Stimulated activated CD4-positive, alpha-beta T cell treated with anti-CD3 and anti-CD28 coated beads, Interleukin-12 subunit alpha, Interleukin-12 subunit beta, amount 100 ng/mL, for 4 hours (primary cell): ENCODE data around the gene BOK.

Experiments
- DNase-seq: peaks from one replicate; pipeline ENCODE4 v3.0.0-alpha.2; 2020

The BOK gene

GRCh38 chr2:241606186-241606585 is 47.6 kb downstream of the BOK start:
- DNase-seq, result no peak

DNA sequence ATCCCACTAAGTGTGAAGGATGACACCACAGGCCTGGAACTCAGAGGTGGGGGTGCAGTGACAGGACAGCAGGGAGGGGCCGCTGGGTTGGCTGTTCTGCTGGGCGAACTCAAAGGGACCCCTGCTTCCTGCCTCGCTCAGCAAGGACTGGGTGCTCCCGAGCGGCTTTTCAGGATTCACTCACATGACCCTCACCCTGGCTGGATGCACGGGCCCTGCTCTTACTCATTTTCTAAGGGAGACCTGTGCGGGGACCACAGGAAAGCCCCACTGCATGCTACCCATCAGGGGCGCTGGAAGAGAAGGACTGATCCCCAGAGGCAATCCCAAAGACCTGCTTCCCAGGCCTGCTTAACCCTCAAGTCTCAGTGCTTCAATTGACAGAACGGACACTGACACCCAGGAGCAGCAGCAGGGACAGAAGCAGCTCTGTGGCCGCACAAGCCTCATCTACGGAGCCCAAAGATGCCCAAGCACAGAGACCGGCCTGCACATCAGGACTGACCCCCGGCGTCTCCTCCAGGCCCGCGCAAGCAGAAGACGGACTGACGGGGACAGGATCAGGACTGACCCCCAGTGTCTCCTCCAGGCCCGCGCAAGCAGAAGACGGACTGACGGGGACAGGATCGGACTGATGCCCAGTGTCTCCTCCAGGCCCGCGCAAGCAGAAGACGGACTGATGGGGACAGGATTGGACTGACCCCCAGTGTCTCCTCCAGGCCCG is 48.8 kb downstream of the BOK start:
- DNase-seq, result no peak

GRCh38 chr2:241608881-241609280 is 50.3 kb downstream of the BOK start:
- no peak for DNase-seq

DNA sequence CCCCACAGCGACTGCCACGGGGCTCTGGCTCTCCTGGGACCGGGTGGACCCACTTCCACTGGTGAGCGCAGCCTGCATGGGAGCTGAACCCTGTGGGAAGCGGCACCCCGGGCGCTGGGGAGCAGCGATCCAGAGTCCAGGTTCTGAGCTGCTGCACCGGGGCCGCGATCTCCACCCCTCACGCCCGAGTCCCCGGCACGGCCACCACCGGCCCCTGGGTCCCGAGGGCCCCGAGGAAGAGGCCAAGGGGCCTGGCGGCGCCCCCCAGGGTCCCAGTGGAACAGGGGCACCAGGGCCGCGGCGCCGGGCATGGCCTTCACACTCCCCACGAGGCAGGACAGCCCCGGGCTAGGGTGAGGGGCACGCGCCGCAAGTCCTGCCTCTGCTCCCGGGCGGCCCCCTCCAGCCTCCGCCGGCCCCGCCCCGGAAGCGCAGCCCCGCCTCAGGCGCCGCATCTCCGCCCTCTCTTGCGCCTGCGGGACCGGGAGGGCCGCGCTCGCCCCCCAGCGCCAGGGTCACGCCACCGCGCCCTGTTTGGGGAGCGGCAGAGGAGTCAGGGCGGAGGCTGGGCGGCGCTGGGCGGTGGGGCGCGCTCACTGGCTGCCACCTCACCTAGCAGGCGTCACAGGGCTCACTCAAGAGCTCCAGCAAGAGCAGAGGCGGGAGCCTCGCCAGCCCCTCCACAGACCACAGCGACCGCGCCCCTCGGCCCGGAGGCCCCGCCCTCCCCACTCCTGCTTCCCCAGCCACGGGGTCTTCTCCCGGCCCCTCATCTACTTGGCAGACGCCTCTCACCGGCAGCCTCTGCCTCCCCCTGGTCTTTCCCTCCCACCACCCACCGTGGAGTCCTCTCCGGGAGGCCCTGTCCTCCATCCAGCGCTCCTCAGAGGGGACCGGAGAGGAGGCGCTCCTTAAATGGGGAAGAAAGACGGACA is 51.6 kb downstream of the BOK start:
- DNase-seq, result peak; percentile 87

DNA sequence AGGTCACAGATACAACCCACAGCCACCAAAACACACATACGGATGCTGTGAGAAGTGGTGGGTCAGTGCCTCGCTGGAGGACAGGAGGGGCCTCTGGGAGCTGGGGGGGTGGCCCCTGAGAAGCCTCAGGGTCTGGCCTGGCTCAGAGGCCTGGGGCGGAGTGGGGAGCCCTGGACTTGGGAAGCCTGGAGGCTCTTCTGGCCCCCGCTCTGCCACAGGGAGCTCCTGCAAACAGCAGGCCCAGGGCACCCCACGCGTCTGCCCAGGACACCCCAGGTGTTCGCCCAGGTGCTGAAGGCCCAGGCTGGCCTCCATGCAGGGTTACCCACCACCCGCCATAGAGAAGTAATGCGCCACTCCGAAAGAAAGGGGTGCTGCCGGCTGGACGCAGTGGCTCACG is 52.5 kb downstream of the BOK start:
- DNase-seq, result no peak

GRCh38 chr2:241612156-241613016 is 53.8 kb downstream of the BOK start:
- DNase-seq, result no peak

- DNase-seq, result no peak
Measured at GRCh38 chr2:241613017-241613780, 54.7 kb downstream of the BOK start.

- no peak for DNase-seq
Measured at GRCh38 chr2:241615041-241615440, 56.5 kb downstream of the BOK start.

- DNase-seq, result no peak
Measured at GRCh38 chr2:241615522-241616052, 57.0 kb downstream of the BOK start.

DNA sequence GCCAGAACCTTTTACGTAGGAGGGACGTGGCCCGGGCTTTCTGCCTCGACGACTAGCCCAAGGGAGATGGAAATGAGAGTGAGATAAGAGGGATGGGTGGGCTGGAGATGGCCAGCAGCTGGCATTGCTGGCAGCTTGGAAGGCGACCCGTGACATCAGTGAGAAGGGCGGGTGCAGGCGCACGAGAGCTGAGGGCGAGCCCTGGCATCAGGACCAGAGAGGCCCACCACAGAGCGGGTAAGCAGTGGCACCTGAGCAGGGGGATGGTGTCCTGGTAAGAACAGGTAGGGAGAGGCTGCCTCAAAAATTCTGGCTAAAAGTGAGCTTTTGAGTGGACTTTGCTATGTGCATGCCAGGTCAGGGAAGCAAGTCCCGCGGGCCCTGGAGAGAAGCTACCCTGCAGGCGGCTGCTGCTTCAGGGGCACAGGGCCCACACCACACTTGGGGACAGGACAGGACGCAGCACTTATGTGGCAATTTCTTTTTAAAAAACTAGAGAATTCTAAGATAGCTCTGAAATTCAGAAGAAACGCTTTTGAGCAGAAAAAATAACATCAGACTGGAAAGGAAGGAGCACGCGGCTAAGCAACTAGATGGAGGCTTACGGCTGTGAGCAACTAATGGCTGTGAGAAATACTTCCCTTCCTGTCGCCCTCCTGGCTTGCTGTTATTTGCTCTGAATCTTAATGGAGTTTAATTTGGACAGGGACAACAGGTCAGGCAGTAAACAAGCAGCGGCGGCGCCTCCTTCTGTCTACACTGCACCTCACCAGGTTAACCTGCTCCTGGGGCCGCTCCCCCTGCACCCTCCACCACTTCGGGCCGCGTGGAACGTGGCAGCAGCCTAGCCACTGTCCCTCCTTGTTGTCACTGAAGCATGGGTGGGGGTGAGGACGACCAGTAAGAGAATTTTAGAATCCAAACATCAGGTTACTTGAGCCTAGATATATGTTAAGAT is 57.9 kb downstream of the BOK start:
- no peak for DNase-seq

DNA sequence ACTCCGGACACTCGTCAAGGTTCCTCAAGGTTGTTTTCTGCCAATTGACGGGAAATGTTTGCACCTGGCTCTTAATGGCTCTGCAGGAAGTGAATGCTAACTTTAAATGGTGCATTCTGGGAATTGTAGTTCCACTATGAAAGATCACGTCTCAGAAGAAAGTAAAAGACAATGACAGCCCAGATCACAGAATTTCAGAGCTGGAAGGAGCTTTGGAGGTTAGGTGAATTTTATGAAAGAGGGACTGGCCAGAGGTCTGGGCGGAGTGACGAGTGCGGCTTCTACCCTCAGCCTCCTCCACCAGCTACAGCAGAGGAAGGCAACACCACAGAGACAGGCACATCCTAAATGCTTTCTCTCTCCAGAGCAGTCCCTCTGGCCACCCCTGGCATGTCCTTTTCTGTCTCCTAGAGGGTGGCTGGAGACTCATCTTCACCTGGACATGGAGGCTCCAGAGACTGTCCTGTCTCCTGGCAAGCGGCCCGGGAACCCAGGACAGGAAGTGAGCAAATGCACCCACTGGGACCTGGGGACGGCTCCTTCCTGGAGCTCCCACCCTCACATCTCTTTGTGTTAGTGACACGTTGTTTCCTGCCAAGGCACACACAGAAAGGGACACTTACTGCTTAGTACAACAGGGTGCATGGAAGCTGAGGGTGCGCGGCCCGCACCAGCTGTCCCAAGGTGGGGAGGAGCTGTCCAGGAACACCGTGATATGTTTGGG is 59.0 kb downstream of the BOK start:
- DNase-seq, result no peak

DNA sequence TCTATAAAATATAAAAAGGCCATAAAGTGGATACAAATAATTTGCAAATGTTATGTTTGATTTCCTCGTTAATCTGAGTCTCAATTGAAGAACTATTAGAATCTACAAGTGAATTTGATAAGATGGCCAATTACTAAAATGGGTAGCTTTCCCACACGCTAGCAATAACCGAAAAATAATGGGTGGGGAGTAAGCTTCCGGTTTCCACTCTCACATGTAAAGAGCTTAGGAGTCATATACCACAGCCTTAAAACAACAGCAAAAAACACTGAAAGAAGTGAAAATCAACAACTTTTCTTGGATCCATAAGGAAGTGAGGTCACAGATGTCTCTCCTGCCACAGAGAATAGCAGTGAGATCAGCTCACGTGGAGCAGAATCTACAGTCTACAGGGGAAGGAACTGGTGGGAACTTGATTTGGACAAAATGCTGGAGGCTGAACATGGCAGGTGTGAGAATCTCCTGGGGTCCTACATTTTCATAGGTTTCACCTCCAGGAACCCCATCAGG is 59.8 kb downstream of the BOK start:
- DNase-seq, result no peak

DNA sequence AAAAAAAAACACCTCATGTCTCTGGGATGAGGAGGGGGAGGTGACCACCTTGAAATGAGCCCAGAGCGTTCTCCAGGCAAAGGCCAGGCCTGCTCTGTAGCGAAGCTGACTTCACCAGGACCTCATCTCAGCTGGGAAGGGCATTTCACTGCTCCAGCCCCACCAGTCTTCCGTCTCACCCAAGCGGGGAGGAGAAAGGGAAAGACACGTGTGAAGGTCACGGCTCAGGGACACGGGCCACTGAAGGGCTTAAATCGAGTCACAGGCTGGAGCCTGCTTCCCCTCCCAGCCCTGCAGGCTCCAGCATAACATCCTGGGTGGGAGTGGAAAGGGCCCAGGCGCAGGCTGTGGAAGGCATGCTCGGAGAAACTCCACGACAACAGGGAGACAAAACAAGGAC is 60.3 kb downstream of the BOK start:
- DNase-seq, result no peak

DNA sequence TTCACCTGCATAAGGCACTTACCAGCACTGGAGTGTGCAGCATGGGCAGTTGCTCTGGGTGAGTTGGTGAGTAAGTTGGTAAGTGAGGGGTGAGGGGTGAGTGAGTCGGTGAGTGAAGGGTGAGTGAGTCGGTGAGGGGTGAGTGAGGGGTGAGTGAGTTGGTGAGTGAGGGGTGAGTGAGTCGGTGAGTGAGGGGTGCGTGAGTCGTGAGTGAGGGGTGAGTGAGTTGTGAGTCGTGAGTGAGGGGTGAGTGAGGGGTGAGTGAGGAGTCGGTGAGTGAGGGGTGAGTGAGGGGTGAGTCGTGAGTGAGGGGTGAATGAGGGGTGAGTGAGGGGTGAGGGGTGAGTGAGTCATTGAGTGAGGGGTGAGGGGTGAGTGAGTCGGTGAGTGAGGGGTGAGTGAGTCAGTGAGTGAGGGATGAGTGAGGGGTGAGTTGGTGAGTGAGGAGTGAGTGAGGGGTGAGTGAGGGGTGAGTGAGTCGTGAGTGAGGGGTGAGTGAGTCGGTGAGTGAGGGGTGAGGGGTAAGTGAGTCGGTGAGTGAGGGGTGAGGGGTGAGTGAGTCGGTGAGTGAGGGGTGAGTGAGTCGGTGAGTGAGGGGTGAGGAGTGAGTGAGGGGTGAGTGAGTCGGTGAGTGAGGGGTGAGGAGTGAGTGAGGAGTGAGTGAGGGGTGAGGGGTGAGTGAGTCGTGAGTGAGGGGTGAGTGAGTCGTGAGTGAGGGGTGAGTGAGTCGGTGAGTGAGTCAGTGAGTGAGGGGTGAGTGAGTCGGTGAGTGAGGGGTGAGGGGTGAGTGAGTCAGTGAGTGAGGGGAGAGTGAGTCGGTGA is 61.3 kb downstream of the BOK start:
- DNase-seq, result no peak

DNA sequence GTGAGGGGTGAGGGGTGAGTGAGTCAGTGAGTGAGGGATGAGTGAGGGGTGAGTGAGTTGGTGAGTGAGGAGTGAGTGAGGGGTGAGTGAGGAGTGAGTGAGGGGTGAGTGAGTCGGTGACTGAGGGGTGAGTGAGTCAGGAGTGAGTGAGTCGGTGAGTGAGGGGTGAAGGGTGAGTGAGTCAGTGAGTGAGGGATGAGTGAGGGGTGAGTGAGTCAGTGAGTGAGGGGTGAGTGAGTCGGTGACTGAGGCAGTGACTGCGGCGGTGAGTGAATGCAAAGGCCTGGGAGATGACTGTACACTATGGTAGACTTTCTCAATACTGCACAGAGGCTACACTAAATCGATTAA is 61.8 kb downstream of the BOK start:
- peak; percentile 25 for DNase-seq
